HG03095 (cell line): ENCODE data around the gene ZNF236.

ENCODE experiments used
- ATAC-seq: cut with Tn5 transposase; IDR thresholded peaks from one replicate; pipeline ENCODE4 v1.9.1; 2021; ENCODE audit warnings: moderate library complexity; ENCODE audit not compliant: unreplicated experiment

Gene ZNF236

DNA sequence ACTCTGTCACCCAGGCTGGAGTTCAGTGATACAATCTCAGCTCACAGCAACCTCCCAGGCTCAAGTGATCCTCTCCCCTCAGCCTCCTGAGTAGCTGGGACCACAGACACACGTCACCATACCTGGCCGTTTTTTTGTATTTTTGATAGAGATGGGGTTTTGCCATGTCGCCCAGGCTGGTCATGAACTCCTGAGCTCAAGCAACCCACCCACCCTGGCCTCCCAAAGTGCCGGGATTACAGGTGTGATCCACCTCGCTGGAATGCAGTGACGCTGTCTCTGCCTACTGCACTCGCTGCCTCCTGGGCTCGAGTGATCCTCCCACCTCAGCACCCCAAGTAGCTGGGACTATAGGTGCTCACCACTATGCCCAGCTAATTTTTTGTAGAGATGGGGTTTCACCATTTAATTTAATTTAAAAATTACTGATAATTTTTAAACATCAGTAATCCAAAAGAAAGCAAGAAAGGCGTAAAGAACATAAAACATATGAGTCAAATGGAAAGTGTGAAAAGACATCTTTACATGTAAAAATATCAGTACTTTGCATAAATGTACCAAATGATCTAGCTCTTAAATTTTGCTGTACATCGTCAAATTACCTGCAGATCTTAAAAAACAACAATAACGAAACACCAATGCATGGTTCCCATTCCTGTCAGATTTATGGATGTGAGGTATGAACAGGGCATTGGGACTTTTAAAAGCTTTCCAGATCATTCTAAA lies 2.8 kb upstream of the ZNF236 start:
- no peak for ATAC-seq

DNA sequence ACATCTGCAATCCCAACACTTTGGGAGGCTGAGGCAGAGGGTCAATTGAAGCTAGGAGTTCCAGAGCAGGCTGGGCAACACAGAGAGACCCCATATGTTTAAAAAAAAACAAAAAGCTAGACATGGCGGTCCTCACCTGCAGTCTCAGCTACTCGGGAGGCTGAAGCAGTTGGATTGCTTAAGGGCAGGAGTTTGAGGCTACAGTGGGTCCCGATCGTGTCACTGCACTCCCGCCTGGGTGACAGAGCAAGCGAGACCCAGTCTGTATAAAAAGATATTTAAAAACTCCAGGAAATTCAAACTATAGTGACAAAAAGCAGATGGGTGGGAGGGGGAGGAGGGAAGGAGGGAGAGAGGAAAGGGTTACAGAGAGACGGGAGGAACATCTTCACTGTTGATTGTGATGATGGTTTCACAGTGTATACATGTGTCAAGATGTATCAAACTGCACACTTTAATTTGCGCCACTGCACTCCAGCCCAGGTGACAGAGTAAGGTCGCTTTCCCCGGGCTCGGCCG lies 942 bp upstream of the ZNF236 start:
- peak; percentile 9 for ATAC-seq

DNA sequence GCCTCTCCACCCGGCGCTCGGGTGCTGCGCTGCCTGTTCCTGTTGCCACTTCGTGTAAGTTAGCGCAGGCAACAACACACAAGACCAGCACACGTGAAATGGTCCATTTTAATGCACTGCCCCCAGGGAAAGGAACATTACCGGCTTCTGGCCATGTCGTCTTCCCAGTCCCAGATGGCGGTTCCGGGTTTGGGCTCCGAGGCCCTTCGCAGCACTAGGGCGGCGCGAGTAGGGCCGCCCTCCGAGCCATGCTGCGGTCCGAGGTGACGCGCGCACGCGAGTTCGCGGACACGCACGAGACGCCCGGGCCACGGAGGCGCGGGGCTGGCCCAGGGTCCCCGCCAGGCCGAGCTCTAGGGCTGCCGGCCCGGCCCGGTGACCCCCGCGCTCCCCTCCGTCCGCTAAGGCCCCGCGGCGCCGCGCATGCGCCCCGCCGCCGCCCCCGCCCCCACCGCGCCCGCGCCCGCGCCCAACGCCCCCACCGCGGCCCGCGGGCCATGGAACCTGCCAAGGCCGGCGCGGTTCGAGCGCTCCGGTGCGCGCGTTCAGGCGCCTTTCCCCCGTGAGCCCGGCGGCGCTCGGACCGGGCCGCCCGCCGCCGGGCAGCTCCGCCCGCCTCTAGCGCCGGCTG lies 367 bp upstream of the ZNF236 start:
- ATAC-seq, result peak; percentile 31

DNA sequence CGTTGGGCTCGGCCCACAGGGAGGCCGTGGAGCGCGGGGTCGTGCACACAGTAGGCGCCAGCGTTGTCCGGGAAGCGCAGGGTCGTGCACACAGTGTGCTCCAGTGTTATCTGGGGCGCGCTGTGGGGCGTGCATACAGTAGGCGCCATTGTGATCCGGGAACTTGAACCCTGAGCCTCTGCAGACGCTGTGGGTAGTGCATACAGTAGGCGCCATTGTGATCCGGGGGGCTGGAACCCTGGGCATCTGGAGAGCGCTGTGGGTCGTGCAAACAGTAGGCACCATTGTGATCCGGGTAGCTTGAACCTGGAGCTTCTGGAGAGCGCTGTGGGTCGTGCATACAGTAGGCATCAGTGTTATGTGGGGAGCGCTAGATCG lies 793 bp downstream of the ZNF236 start:
- ATAC-seq, result peak; percentile 0

DNA sequence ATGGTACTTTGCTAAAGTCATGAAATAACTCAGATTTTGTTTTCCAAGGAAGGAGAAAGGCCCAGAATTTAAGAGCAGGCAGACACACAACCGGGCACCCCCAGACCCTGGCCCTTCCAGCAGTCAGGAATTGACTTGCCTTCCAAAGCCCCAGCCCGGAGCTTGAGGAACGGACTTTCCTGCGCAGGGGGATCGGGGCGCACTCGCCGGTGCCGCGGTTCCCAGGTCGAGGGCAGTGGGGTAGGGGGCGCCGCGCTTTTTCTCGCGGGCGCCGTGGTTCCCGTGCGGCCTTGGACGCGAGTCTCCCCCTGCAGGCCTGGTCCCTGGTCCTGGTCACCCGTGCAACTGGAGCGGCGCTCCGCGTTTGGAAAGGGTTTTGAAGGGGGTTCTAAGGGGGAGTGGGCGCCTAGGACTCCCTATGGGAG lies 1.2 kb downstream of the ZNF236 start:
- ATAC-seq, result no peak

DNA sequence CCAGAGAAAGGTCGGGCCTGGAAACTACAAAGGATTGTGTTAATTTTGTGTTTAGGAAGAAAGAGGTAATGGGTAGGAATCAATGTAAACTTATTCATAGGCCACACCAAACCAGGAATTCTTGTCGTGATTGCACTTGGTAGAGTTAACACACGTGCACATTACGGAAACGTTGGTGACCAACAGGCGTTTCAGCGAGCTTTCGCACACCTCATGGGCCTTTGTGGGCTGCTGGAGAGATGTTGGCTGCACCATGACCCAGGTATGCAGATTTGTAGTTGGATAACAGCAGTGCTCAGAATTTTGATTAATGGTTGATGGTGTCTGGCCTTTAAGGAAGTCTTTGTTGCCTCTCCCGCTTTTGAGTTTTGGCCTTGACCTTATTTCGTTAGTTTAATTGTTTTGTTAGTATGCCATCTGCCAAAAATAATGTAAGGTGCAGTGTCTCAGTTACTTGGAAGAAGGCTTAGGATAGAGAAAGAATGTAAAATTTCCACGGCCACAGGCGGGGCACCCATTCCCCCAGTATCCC lies 1.9 kb downstream of the ZNF236 start:
- no peak for ATAC-seq

DNA sequence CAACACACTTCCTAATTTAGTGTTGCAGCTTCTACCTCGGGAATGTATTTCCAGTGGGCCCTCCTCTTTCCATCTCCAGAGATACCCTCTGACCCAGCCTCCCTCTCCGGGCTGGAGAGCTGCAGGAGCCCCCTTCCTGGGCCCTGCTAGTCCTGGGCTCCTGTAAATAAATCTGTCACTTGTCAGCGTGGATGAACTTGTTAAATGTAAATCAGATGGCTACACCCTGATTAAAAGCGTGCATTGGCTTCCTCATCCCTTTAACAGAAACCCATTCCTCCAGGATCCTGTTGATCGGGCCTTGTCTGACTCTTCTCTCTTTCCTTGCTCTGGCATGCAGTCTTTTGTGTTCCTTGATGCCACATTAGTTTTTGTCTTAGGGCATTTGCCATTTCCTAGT lies 2.4 kb downstream of the ZNF236 start:
- no peak for ATAC-seq

DNA sequence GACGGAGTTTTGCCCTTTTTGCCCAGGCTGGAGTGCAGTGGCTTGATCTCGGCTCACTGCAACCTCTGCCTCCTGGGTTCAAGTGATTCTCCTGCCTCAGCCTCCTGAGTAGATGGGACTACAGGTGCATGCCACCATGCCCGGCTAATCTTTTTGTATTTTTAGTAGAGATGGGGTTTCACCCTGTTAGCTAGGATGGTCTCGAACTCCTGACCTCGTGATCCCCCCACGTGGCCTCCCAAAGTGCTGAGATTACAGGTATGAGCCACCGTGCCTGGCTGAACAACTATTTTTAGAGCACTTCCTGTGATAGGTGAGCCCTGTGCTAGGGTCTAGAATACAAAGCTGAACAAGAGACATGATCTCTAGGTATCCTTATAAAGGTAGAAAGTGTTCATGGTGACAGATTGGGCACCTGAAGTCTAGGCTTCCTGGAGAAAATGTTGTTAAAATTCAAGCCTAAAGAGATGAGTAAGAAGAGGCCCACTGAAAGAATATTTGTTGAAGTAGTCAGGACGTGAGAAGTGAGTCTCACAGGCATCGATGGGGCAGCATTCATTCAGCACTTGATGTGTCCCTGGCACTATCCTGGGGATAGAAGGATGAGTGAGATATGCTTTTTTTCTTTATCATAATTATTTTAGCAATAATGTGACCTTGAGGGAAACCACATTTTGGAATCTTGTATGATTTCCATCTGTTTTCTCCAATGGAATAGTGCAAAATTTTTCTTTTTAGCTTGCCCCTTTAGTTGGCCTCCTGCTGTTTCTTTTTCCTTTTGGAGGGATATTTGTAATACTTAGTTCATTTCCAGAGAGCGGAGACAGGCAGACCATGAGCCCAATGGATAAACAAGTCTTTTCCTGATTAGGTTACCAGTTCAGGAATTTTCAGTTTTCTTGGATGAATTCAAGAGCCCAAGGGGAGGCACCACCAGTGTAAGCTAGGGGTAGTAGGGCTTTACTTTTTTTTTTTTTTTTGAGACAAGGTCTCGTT lies 5.1 kb downstream of the ZNF236 start:
- ATAC-seq, result no peak

DNA sequence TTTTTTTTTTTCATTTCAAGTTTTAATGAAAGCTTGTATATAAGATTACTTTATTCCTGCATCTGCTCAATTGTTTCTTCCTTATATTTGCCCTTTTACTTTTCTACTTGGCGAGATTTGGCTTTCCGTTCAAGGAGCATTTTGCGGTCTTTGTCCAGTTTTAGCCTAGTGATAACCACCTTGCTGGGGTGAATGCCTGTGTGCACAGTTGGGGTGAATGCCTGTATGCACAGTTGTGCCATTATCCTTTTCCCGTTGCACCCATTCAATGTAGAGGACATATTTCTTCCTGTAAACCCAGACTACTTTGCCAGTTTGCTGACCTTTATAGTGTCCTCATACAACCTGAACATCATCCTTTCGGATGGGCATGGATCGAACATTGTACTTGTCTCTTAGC lies 12.0 kb downstream of the ZNF236 start:
- no peak for ATAC-seq

DNA sequence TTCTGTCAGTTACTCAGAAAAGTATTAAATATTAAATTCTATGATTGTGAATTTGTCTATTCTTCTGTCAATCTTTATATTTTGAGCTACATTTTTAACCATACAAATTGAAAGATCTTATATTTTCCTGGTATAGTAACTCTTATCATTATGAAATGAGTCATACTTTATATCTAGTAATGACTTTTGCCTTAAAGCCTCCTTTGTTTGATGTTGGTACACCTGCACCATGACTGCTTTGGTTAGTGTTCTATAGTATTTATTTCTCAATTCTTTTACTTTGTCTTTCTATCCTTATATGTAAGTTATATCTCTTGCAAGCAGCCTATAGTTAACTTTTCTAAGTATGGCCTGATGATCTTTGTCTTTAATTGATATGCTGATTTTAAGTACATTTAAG lies 13.0 kb downstream of the ZNF236 start:
- ATAC-seq, result no peak

DNA sequence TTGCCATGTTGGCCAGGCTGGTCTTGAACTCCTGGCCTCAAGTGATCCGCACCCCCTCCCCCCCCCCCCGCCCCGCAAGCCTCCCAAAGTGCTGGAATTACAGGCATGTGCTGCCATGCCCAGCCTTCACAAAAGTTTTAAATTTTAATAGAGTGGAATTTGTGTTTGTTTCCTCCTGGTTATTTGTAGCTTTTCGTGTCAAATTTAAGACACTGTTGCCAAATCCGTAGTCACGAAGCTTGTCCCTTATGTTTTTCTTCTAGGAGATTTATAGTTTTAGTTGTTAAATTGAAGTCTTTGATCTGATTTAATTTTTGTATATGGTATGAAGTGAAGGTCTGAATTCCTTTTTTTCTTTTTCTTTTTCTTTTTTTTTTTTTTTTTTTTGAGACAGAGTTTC lies 14.7 kb downstream of the ZNF236 start:
- no peak for ATAC-seq

DNA sequence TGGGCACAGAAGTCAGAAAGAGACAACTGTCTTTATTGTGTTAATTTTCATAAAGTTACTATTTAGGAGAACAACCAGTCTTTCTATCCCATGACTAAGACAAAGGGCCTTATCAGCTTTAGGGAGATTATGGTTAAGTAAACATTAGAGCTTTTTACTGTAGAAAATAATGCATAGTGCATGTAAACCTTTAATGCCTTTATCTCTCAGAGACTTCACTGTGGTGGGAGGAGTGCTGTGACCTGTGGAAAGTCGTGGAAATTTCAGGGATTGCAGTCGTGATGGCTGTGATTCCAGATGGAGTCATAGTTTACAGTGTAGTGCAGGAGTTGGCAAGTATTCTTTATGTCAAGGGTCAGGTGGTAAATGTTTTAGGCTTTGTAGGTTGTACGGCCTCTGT lies 15.8 kb downstream of the ZNF236 start:
- no peak for ATAC-seq

DNA sequence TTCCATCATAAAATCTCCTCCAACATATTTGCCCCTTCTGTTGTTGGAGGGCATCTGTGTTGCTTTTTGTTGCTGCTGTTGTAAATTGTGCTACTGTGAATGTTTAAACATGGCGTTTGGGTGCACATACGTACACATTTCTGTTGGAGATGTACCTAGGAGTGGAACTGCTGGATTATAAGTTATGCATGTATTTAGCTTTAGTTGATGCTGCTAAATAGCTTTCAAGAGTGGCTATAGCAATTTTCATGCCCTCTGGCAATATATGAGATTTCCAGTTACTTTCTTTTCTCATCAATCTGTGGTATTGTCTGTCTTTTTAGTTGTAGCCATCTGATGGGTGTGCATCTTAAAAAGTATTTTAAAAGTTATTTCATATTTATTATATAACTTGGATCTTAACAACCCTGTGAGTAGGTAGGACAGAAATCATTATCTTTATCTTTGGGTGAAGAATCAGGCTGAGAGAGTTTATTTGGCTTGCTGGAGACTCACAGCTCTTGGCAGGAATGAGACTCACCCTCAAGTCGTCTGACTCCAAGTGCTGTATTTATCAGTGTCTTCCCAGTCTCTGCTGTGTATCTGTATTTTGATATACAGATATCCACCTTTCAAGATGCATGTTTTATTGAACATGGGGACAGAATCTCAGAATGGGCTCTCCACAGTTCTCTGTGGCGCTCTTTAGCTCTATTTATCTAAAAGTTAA lies 16.9 kb downstream of the ZNF236 start:
- ATAC-seq, result no peak

DNA sequence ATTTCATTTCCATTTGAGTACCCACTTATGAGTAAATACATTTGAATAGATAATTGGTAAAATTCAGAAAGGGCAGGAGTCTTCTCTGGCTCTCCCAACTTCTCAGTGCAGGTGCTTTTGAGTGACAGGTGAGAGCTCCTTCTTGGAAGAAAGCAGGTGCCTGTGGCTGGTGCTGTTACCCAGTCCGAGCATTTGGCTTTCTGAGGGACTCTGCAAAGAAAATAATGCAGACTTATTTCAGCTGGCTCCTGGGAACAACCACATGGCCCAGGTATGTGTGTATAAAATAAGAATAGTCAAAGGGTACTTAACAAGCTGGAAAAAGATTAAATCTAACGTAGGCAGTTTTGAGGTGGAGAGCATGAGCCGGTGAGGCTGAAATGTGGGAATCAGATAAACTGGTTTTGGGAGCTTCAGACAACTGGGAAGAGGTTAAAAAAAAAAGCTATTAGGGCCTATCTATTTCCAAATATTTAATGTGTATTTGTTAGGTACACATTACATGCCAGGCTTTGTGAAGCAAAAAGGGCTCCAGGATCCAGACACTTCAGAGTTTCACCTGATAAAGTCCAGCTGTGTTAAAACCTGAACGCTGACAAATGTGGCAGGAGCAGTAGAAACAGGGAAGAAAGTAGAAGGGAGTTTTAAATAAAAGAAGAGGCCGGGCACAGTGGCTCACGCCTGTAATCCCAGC lies 20.6 kb downstream of the ZNF236 start:
- no peak for ATAC-seq

DNA sequence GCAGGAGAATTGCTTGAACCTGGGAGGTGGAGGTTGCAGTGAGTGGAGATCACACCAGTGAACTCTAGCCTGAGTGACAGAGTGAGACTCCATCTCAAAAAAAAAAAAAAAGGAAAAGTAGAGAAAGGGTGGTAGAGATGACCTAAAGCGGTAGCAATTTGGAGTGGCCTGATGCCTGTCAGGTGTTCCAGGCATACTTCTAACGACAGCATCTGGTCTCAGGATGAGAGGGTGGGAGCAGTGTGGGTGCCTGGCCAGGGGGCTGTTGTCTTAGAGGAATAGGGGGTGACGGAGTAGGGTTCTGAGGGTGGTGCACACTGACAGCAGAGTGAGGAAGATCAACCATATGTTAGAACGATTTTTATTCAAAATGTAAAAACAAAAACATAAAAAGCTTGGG lies 21.8 kb downstream of the ZNF236 start:
- ATAC-seq, result no peak

DNA sequence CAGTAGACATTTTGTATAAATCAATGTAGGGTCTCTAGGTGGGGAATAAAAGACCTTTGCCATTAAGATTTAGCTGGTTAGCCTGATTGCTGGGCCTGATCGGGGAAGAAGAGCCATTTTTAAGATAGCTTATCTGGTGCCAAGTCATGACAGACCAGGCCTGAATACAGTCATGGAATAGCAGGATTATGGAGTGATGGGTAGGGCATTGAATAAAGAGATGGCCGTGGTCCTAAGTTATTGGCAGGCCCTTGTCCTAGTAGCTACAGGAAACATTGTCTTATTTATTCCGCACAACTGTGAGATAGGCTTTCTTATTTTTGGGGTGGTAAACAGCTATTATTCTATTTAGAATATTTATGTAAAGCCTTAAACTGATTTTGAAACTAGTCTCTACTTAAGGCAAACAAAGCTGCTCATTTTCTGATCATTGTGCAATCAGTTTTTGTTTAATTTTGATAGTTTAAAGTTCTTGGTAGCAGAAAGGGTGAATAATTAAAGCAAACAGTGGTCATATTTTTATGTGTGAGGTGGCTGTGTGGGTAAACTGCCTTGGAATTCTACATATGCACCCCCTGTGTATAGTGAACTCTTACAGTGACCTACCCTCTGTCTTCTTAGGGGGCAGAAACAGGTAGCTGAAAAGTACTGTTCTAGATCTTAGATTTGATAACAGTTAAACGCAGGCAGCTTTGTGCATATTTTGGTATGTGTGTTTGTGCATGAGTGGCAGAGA lies 22.6 kb downstream of the ZNF236 start:
- ATAC-seq, result no peak

DNA sequence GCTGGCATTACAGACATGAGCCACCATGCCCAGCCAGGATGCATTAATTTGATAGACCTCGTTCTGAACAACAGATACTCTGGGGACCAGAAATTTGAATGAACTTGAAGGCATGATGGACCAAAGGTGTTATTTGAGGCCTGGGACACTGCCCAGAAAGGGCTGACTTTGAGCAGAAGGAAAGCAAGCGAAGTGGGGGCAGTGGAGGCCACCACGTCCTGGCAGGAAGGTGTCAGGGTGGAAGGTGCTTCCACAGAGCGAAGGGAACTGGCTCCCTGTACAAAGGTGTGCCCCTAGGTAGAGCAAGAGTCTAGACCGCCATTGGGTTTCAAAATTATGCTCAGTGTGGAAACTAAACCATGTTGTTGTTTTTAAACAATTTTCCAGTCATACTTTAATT lies 23.9 kb downstream of the ZNF236 start:
- no peak for ATAC-seq

DNA sequence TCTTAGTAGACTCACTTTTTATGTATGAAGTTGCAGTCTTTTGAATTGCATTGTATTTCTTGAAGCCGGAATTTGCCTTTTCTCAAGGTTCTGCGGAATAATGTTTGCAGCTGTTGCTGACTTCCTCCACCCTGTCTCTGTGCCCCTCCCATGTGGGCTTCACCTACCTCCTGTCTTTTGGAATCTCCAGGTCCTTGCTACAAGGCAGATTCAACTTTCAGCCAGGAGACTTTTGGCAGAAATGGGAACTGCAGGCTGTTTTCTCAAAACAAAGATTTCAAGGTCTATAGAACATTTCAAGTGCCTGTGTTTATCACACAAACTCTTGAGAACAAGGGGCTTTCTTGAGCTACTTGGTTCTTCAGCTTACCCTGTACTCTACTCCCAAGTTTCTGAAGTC lies 25.6 kb downstream of the ZNF236 start:
- no peak for ATAC-seq

DNA sequence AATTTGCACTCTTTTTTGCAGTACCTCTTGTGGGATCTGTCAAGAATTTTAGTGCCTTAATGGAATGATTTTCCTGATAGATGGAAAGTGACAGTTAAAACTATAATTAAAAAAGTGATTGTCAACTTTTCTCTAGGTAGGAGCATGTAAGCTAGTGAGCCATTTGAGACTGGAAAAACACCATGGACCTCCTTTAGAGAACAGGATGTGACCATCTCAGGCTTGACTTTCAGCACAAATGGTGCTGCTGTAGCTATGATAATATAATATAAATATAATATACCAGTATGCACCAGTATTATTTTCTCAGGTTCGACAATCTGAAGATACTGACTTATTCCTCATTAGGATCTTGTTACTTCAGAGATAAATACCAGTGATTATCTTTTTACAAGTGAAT lies 27.8 kb downstream of the ZNF236 start:
- no peak for ATAC-seq
